ENCODE data around the gene SH3BP2.

SH3BP2 gene

DNA sequence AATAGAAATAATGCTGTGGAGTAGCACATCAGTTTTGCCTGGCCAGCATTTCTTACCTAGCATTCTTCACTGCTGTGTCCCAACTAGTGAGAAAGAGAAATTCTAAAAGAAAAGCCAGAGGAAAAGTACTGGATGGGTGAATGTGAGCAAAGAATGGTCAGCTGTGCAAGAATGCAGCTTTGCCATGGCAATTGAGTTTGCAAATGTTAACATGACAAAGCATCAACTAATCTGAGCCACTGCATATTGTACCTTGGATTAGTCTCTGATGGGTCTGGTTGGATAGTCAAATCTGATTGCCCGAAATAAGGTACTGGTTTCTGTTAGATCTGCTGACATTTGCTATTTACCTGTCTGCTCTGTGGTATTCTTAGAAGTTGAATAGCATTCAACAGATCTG, 89.5 kb downstream of the SH3BP2 start:
- no peak for DNase-seq

DNA sequence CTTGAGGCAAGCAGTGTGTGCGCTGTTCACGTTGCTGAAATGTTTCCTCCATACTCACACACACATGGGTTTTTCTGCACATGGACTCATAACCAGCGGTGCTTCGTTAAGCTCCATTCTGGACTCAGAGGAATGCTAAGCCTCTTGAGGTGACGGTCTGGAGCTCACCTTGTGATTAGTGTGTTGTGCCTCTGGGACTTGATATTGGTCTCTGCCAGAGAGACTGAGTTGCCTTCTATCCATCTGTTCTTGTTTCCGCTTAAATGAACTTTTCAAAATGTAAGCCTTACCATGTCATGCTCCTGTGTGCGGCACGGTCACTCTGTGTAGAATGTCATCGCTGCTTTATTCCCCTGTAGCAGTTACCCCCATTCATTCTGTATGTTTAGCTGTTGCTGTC, 93.3 kb downstream of the SH3BP2 start:
- no peak for DNase-seq

DNA sequence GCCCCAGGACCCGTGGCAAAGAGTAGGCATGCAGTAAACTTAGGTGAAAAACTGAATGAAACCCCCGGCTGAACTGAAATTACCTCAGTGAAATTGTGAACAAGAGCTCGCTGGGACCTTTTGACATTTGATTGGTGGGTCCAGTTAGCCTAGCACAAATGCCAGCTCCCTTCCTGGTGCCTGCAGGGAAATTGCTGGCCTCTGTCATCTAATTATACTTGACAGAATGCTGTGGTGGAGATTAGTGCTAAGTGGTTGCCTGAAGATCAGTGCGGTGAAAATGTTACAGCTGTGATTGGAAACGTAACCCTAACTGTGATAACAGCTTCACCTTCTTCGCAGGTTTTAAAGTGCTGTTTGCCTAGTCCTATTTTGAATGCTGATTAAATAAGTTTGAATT, 93.7 kb downstream of the SH3BP2 start:
- DNase-seq: no peak

DNA sequence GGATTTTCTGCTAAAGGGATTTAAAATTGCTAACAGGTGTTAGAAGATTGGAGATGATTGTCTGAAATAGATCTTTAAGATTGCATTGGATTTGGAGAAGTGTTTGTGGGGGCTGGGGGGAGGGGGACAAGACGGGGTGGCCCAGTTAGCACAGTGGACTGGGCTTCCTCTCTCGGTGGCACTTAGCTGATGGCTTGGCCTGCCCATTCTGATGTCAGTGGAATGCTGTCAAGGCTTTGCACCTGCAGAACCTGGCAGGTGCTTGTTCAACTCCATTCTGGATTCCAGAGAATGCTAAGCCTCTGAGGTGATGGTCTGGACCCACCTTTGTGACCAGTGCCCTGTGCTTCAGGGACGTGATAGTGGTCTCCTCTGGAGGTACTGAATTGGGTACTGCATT, 94.5 kb downstream of the SH3BP2 start:
- no peak for DNase-seq

DNA sequence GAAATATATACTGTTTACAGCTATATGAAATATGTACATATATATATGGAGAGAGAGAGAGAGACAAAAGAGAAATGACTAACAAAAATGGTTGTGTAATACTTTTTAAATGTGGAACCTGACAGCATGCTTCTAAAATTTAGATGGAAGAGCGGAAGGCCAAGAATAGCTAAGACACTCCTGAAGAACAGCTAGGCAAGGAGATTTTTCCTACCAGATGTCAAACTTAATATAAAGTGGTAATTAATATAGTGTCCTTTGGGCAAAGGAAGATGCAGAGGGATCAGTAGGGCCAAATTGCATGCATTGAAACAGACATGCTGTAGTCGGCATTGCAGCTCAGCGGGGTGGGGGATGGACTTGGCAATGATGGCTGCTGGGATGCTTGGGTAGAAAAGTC, 96.0 kb downstream of the SH3BP2 start:
- DNase-seq: peak; percentile 15

Measured in fibroblast of skin of scalp (primary cell).